Panc1 (cell line): Measurements from ENCODE around the gene FXYD7. TPM values are rescaled to one million over a fixed set of nuclear protein-coding genes. Genes with fewer than 3 reads are reported as not detected.
A peak's percentile ranks its signal among the peaks of the same experiment; 100 is the strongest.

Experiments
- ATAC-seq: fragments of 200-7000 bp; cut with Tn5 transposase; 2 replicates; pipeline ENCODE4 v1.9.1; 2020; ENCODE audit warnings: mild to moderate bottlenecking, moderate library complexity
- BruUV-seq: library from RNA; stranded (reverse); fragments of 400-500 nt; replicated peaks from 2 replicates; lab custom pipeline; 2021; lab: Mats Ljungman, UMichigan
- CTCF ChIA-PET: fragments of 300-600 bp; sonication (Branson Sonifier 250); formaldehyde crosslinking; loops from one replicate; lab custom pipeline; 2022; ENCODE audit warnings: antibody characterized with exemption; lab: Charles Lee
- POLR2A ChIA-PET: fragments of 300-600 bp; sonication (Branson Sonifier 250); formaldehyde crosslinking; loops from one replicate; lab custom pipeline; 2022; ENCODE audit warnings: antibody characterized with exemption; lab: Charles Lee
- DNase-seq: peaks from one replicate; pipeline ENCODE4 v3.0.0-alpha.2; 2010; ENCODE audit warnings: low read depth, low spot score
- H3K27ac ChIP-seq: 2 replicates; pipeline ENCODE4 v1.5.1; 2011; ENCODE audit warnings: mild to moderate bottlenecking, low read length, inconsistent platforms
- H3K27me3 ChIP-seq: fragments of 200-500 bp; sonication (Bioruptor generic); 2 replicates; pipeline ENCODE4 v1.6.0; 2014; ENCODE audit warnings: low read length, inconsistent platforms; ENCODE audit not compliant: control insufficient read depth, insufficient read depth
- H3K36me3 ChIP-seq: fragments of 200-500 bp; sonication (Bioruptor generic); 2 replicates; pipeline ENCODE4 v1.5.1; 2014; ENCODE audit warnings: inconsistent platforms, mild to moderate bottlenecking, low read length, moderate library complexity; ENCODE audit not compliant: control insufficient read depth, insufficient read depth
- H3K4me1 ChIP-seq: 2 replicates; pipeline ENCODE4 v1.5.1; 2011; ENCODE audit warnings: inconsistent platforms, mild to moderate bottlenecking, low read length, moderate library complexity; ENCODE audit not compliant: control insufficient read depth, insufficient read depth
- H3K4me3 ChIP-seq, 2 experiments: 2 replicates each; pipeline ENCODE4 v1.5.1; 2011 to 2012; ENCODE audit warnings: low read depth in 2 of 2, low read length in 2 of 2, mild to moderate bottlenecking in 2 of 2, inconsistent platforms in 1 of 2, moderate library complexity in 1 of 2
- H3K9me3 ChIP-seq: fragments of 200-500 bp; sonication (Bioruptor generic); 2 replicates; pipeline ENCODE4 v1.5.1; 2014; ENCODE audit warnings: low read depth, mild to moderate bottlenecking, inconsistent platforms, low read length, moderate library complexity; ENCODE audit not compliant: control insufficient read depth, insufficient read depth
- CTCF ChIP-seq: fragments of 450-650 bp; IDR thresholded peaks from 2 replicates; pipeline ENCODE4 v1.5.1; 2017; ENCODE audit warnings: mild to moderate bottlenecking
- POLR2AphosphoS5 ChIP-seq: IDR thresholded peaks from 2 replicates; pipeline ENCODE4 v1.6.1; 2012; ENCODE audit warnings: mild to moderate bottlenecking, low read depth, low read length, moderate library complexity
- REST ChIP-seq, 2 experiments: IDR thresholded peaks; 2 replicates each; pipeline ENCODE4 v1.6.1; 2011 to 2012; ENCODE audit warnings: low read depth in 2 of 2, control low read depth in 1 of 2, low read length in 1 of 2, mild to moderate bottlenecking in 1 of 2, moderate library complexity in 1 of 2; ENCODE audit not compliant: insufficient read depth in 1 of 2
- SIN3A ChIP-seq: IDR thresholded peaks from 2 replicates; pipeline ENCODE4 v1.6.1; 2012; ENCODE audit warnings: low read depth, mild to moderate bottlenecking, low read length, moderate library complexity, borderline replicate concordance; ENCODE audit not compliant: insufficient read depth
- TCF7L2 ChIP-seq: IDR thresholded peaks from 2 replicates; pipeline ENCODE4 v1.6.1; 2011; ENCODE audit warnings: mild to moderate bottlenecking, low read depth, low read length, inconsistent platforms
- in situ Hi-C: cut with HindIII; loops from 2 replicates; pipeline ENCODE4 v1.10.0; 2016; ENCODE audit warnings: low sequenced_read_pairs, low pct_unique_long_range_greater_than_20kb
- intact Hi-C: fragments of 100-400 bp; cut with micrococcal nuclease; formaldehyde crosslinking; loops from one replicate; pipeline ENCODE4 v1.10.0; 2022; ENCODE audit not compliant: unreplicated experiment
- total RNA-seq: library from RNA; stranded (reverse); gene quantifications from one replicate; pipeline ENCODE4 v1.2.1, GENCODE V29; 2021; ENCODE audit not compliant: unreplicated experiment

The FXYD7 gene
- total RNA-seq, 1 experiment from 2014 or later, result not detected

GRCh38 chr19:35124098-35125060, 18.7 kb upstream of the FXYD7 start:
- H3K9me3 ChIP-seq, result no peaks in the 10 kb centered on the region
- no peak for DNase-seq
- peak overlapping the region; percentile 57 to 70 for H3K4me3 ChIP-seq
- TF ChIP-seq SIN3A (no peak), POLR2AphosphoS5 (peak; percentile 46; the same call in 1 of the 2 replicates)
- H3K27ac ChIP-seq, result peak overlapping the region; percentile 93
- in situ Hi-C loops (no loop called here), intact Hi-C loops (no loop called here)
- no TSS peak for BruUV-seq
- no peaks in the 10 kb centered on the region for H3K36me3 ChIP-seq
- CTCF ChIA-PET, result interaction anchor here (0.5 to 1.4 kb wide), 5 partner anchors 11 to 616 kb away, joined by 3 to 7 read pairs (median 3); partner anchors contain the start of genes FXYD7 and LGI4
- H3K27me3 ChIP-seq, result no peaks in the 10 kb centered on the region
- peak; percentile 97 for ATAC-seq
- POLR2A ChIA-PET, result no interaction called here
- H3K4me1 ChIP-seq, result peaks cover 8% of the 10 kb centered on the region

- TF ChIP-seq SIN3A, result no peak
- no peak for TF ChIP-seq POLR2AphosphoS5
- TF ChIP-seq REST (IDR thresholded peaks at IDR 0.05; ENCODE audit: insufficient read depth in 1 of 2, low read depth in 2 of 2, low read length in 1 of 2), result no peak
- TF ChIP-seq TCF7L2, result no peak
- no peak for TF ChIP-seq CTCF
- no peaks in the 10 kb centered on the region for H3K9me3 ChIP-seq
- ChIA-PET CTCF (no interaction called here), POLR2A (no interaction called here)
- H3K27ac ChIP-seq, result peak overlapping the region; percentile 93; the same call in 1 of the 2 replicates
- intact Hi-C loops, result no loop called here
- no peak overlapping the region for H3K4me3 ChIP-seq
- ATAC-seq, result no peak
- in situ Hi-C loops, result no loop called here
- no TSS peak for BruUV-seq
- H3K36me3 ChIP-seq, result no peaks in the 10 kb centered on the region
- DNase-seq, result no peak
- peaks cover 8% of the 10 kb centered on the region for H3K4me1 ChIP-seq
- H3K27me3 ChIP-seq, result no peaks in the 10 kb centered on the region
Measured at GRCh38 chr19:35125270-35125717, 17.8 kb upstream of the FXYD7 start.
